IMR-90 (cell line): Measurements from ENCODE around the gene DDI2. TPM values are rescaled to one million over a fixed set of nuclear protein-coding genes. Genes with fewer than 3 reads are reported as not detected.

Experiments used
- ATAC-seq: fragments of 200-7000 bp; cut with Tn5 transposase; 2 replicates; pipeline ENCODE4 v1.9.1; 2020; ENCODE audit warnings: low read depth, mild to moderate bottlenecking, moderate library complexity
- BruUV-seq: library from RNA; stranded (reverse); fragments of 400-500 nt; replicated peaks from 2 replicates; lab custom pipeline; 2021; lab: Mats Ljungman, UMichigan
- CTCF ChIA-PET: fragments of 300-600 bp; formaldehyde crosslinking; extraction: SDS; loops from one replicate; lab custom pipeline; 2021; ENCODE audit warnings: antibody characterized with exemption; lab: Yijun Ruan, JAX
- POLR2A ChIA-PET: fragments of 300-600 bp; sonication (Branson Sonifier 250); formaldehyde crosslinking; loops from one replicate; lab custom pipeline; 2022; ENCODE audit warnings: antibody characterized with exemption; ENCODE audit not compliant: unreplicated experiment; lab: Charles Lee
- DNase-seq: peaks from one replicate; pipeline ENCODE4 v3.0.0; 2013
- H2AFZ ChIP-seq: replicated peaks from 2 replicates; pipeline ENCODE3; 2013; ENCODE audit warnings: low read length, mild to moderate bottlenecking; ENCODE audit not compliant: poor library complexity
- H2AK5ac ChIP-seq: 2 replicates; pipeline ENCODE4 v1.6.1; 2013; ENCODE audit warnings: low read depth, low read length, inconsistent platforms
- H2AK9ac ChIP-seq: replicated peaks from 2 replicates; pipeline ENCODE3; 2013; ENCODE audit warnings: mild to moderate bottlenecking, low read depth, low read length, moderate library complexity; ENCODE audit not compliant: poor library complexity
- H2BK120ac ChIP-seq: 2 replicates; pipeline ENCODE4 v1.6.1; 2013; ENCODE audit warnings: low read depth, low read length, inconsistent platforms
- H2BK15ac ChIP-seq: 3 replicates; pipeline ENCODE4 v1.6.1; 2013; ENCODE audit warnings: low read depth, low read length, inconsistent platforms
- H2BK20ac ChIP-seq: 2 replicates; pipeline ENCODE4 v1.6.1; 2013; ENCODE audit warnings: low read depth, mild to moderate bottlenecking, inconsistent platforms, low read length, moderate library complexity
- H2BK5ac ChIP-seq: 2 replicates; pipeline ENCODE4 v1.6.1; 2013; ENCODE audit warnings: mild to moderate bottlenecking, low read depth, low read length, inconsistent platforms; ENCODE audit not compliant: poor library complexity, severe bottlenecking
- H3K14ac ChIP-seq: replicated peaks from 2 replicates; pipeline ENCODE4 v1.6.1; 2013; ENCODE audit warnings: low read depth, low read length, inconsistent platforms
- H3K18ac ChIP-seq: 2 replicates; pipeline ENCODE4 v1.6.1; 2013; ENCODE audit warnings: low read depth, low read length, control low read depth
- H3K23ac ChIP-seq: 2 replicates; pipeline ENCODE4 v1.6.1; 2013; ENCODE audit warnings: low read depth, low read length, inconsistent platforms
- H3K27ac ChIP-seq: 2 replicates; pipeline ENCODE4 v1.5.1; 2013; ENCODE audit warnings: mild to moderate bottlenecking, control low read depth, low read length; ENCODE audit not compliant: insufficient read depth
- H3K27me3 ChIP-seq: 2 replicates; pipeline ENCODE4 v1.6.1; 2013; ENCODE audit warnings: low read length; ENCODE audit not compliant: control insufficient read depth, insufficient read depth
- H3K36me3 ChIP-seq: 2 replicates; pipeline ENCODE4 v1.6.1; 2013; ENCODE audit warnings: low read length, mixed read lengths; ENCODE audit not compliant: control insufficient read depth, insufficient read depth
- H3K4ac ChIP-seq: 2 replicates; pipeline ENCODE4 v1.6.1; 2013; ENCODE audit warnings: low read depth, low read length, inconsistent platforms
- H3K4me1 ChIP-seq: 2 replicates; pipeline ENCODE4 v1.6.1; 2013; ENCODE audit warnings: low read length, mixed read lengths; ENCODE audit not compliant: control insufficient read depth, insufficient read depth
- H3K4me2 ChIP-seq: 2 replicates; pipeline ENCODE4 v1.6.1; 2013; ENCODE audit warnings: low read depth, mild to moderate bottlenecking, control low read depth, low read length, moderate library complexity
- H3K4me3 ChIP-seq: 2 replicates; pipeline ENCODE4 v1.5.1; 2013; ENCODE audit warnings: low read depth, mild to moderate bottlenecking, control low read depth, low read length, moderate library complexity; ENCODE audit not compliant: insufficient read depth
- H3K56ac ChIP-seq: 2 replicates; pipeline ENCODE4 v1.6.1; 2013; ENCODE audit warnings: low read length, inconsistent platforms; ENCODE audit not compliant: insufficient read depth; ENCODE audit errors: extremely low read depth
- H3K79me1 ChIP-seq, 2 experiments: 2 replicates each; pipeline ENCODE4 v1.6.1; 2013; ENCODE audit warnings: low read length in 2 of 2, inconsistent platforms in 1 of 2, low read depth in 1 of 2
- H3K9ac ChIP-seq: 2 replicates; pipeline ENCODE4 v1.6.1; 2013; ENCODE audit warnings: low read depth, low read length, control low read depth
- H3K9me1 ChIP-seq: 2 replicates; pipeline ENCODE4 v1.6.1; 2013; ENCODE audit warnings: low read length, inconsistent platforms; ENCODE audit not compliant: insufficient read depth
- H3K9me3 ChIP-seq: 2 replicates; pipeline ENCODE4 v1.6.1; 2013; ENCODE audit warnings: low read length; ENCODE audit not compliant: control insufficient read depth, insufficient read depth
- H4K20me1 ChIP-seq: 2 replicates; pipeline ENCODE4 v1.6.1; 2013; ENCODE audit warnings: low read length, inconsistent platforms; ENCODE audit not compliant: insufficient read depth
- H4K5ac ChIP-seq: 2 replicates; pipeline ENCODE4 v1.6.1; 2013; ENCODE audit warnings: mild to moderate bottlenecking, low read depth, low read length, control low read depth
- H4K8ac ChIP-seq, 2 experiments: 2 replicates each; pipeline ENCODE4 v1.6.1; 2013; ENCODE audit warnings: low read depth in 2 of 2, low read length in 2 of 2, control low read depth in 1 of 2, inconsistent platforms in 1 of 2
- H4K91ac ChIP-seq: 2 replicates; pipeline ENCODE4 v1.6.1; 2013; ENCODE audit warnings: low read depth, low read length, inconsistent platforms; ENCODE audit not compliant: insufficient read depth
- BHLHE40 ChIP-seq: fragments of 150-350 bp; IDR thresholded peaks from 2 replicates; pipeline ENCODE4 v1.6.1; 2016; ENCODE audit warnings: mild to moderate bottlenecking, low read depth, low read length
- WGBS, 2 experiments: methylation state at CpG; one replicate each; pipeline versions ENCODE4 v1.1.5 to v1.1.7; 2013; ENCODE audit warnings: missing lambda C conversion rate in 2 of 2; ENCODE audit not compliant: insufficient read length in 1 of 2; ENCODE audit errors: extremely low coverage in 2 of 2; 5-methylcytosine and 5-hydroxymethylcytosine counted together
- dilution Hi-C: fragments of 300-500 bp; cut with HindIII; formaldehyde crosslinking; loops from one replicate; pipeline ENCODE4 v1.14.3; 2018; ENCODE audit warnings: low sequenced_read_pairs; ENCODE audit not compliant: unreplicated experiment
- in situ Hi-C: fragments of 300-500 bp; cut with MboI; formaldehyde crosslinking; loops from 3 replicates; pipeline ENCODE4 v1.14.3; 2019; ENCODE audit warnings: low sequenced_read_pairs, inconsistent platforms, mixed read lengths
- intact Hi-C: fragments of 100-400 bp; cut with micrococcal nuclease; formaldehyde crosslinking; loops from 2 replicates; pipeline ENCODE4 v1.10.0; 2022
- polyA plus RNA-seq, 3 experiments: library from polyadenylated mRNA; depleted of rRNA; stranded (reverse); fragments of >200 nt; gene quantifications; 2 replicates each; pipeline ENCODE4 v1.2.3, GENCODE V29; 2012; ENCODE audit warnings: low replicate concordance in 1 of 3
- total RNA-seq: library from RNA; depleted of rRNA; stranded (reverse); fragments of >200 nt; gene quantifications from 2 replicates; pipeline ENCODE4 v1.2.3, GENCODE V29; 2012
- TF ChIP-seq, protein P1 (sequence below): fragments of 150-350 bp; IDR thresholded peaks from 2 replicates; pipeline ENCODE4 v1.6.1; 2016; ENCODE audit warnings: low read depth, mild to moderate bottlenecking, low read length, moderate library complexity, borderline replicate concordance

DDI2 gene
- total and polyA plus RNA-seq, 2 of the 4 experiments (the other 2 are of a cell fraction): 6.0 to 13.4 TPM

DNA sequence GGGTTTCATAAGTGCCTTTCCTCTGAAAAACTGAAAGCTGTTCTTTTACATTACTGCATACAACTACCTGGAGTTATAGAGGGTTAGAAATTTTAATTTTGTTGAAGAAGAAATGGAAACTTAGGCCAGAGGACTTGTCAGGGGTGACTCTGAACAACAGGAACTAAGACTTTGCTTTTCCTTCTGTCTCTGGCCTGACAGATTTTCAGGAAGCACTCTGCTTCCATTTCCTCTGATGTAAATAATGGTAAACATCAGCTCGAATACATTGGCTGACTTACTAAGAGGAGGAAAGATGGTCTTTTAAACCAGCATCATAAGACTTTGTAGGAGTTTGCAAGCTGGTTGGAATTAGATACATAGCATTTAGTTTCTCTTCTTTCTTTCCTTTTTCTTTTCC lies 39.8 kb downstream of the DDI2 start:
- dilution Hi-C loops: no loop called here

More for the DNA sequence above, 39.8 kb downstream of the DDI2 start:
- POLR2A ChIA-PET: no interaction called here
- Histone ChIP-seq H3K79me1 (peaks cover 14 to 19% of the 10 kb centered on the region in 2 experiments; a peak in 3 of 4 replicates), H2BK15ac (no peak overlapping the region), H3K18ac (no peak overlapping the region), H3K4ac (no peak overlapping the region), H3K4me1 (no peaks in the 10 kb centered on the region), H3K36me3 (peaks cover 17% of the 10 kb centered on the region), H4K8ac (no peak overlapping the region), H2BK20ac (no peak overlapping the region), H4K91ac (no peak overlapping the region), H3K56ac (no peak overlapping the region), H3K9me3 (no peaks in the 10 kb centered on the region), H4K20me1 (no peaks in the 10 kb centered on the region; the same call in 1 of the 2 replicates), H3K27ac (no peak overlapping the region), H2AFZ (no peak overlapping the region), H2AK5ac (no peak overlapping the region), H3K4me2 (no peak overlapping the region), H3K4me3 (no peak overlapping the region), H3K9ac (no peak overlapping the region), H2BK120ac (no peak overlapping the region), H2BK5ac (no peak overlapping the region), H3K9me1 (peaks cover 3% of the 10 kb centered on the region; the same call in 1 of the 2 replicates), H3K14ac (no peak overlapping the region), H2AK9ac (no peak overlapping the region), H4K5ac (no peak overlapping the region), H3K27me3 (no peaks in the 10 kb centered on the region), H3K23ac (no peak overlapping the region)
- no TSS peak for BruUV-seq
- intact Hi-C loops (no loop called here), in situ Hi-C loops (no loop called here)
- ATAC-seq (no peak), DNase-seq (no peak)
- CTCF ChIA-PET: interaction anchor here (0.9 kb wide), 1 partner anchor 14 kb away, joined by 3 read pairs; no protein-coding TSS in a partner anchor
- no CpG with 5 or more reads among the region's 1 CpG for WGBS, 2 experiments
- TF ChIP-seq, protein P1, sequence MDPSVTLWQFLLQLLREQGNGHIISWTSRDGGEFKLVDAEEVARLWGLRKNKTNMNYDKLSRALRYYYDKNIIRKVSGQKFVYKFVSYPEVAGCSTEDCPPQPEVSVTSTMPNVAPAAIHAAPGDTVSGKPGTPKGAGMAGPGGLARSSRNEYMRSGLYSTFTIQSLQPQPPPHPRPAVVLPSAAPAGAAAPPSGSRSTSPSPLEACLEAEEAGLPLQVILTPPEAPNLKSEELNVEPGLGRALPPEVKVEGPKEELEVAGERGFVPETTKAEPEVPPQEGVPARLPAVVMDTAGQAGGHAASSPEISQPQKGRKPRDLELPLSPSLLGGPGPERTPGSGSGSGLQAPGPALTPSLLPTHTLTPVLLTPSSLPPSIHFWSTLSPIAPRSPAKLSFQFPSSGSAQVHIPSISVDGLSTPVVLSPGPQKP: no peak
- no peak for TF ChIP-seq BHLHE40
